Vagina (tissue), 2 donors: Measurements from ENCODE around the gene C4orf33. TPM values are rescaled to one million over a fixed set of nuclear protein-coding genes. Genes with fewer than 3 reads are reported as not detected.

ENCODE experiments used
- DNase-seq, 2 donors: peaks; one replicate each; pipeline ENCODE4 v3.0.0-alpha.2; 2017; ENCODE audit errors: extremely low spot score in 2 of 2
- H3K27ac ChIP-seq: fragments of 200-600 bp; sonication (generic); one replicate; pipeline ENCODE4 v1.5.1; 2019
- H3K27me3 ChIP-seq: fragments of 200-600 bp; sonication (generic); one replicate; pipeline ENCODE4 v1.5.1; 2019
- H3K36me3 ChIP-seq, 2 donors: fragments of 200-600 bp; sonication (generic); one replicate each; pipeline ENCODE4 v1.5.1; 2017 to 2019
- H3K4me1 ChIP-seq: fragments of 200-600 bp; sonication (generic); one replicate; pipeline ENCODE4 v1.5.1; 2019
- H3K4me3 ChIP-seq, 2 donors: fragments of 200-600 bp; sonication (generic); 1 replicate in 1 of 2; 2 replicates in 1 of 2; pipeline ENCODE4 v1.5.1; 2016 to 2019
- H3K9me3 ChIP-seq: fragments of 200-600 bp; sonication (generic); one replicate; pipeline ENCODE4 v1.5.1; 2019
- POLR2A ChIP-seq, 2 donors: fragments of 450-650 bp; IDR thresholded peaks; one replicate each; pipeline ENCODE4 v1.6.1; 2017; ENCODE audit warnings: antibody characterized with exemption in 2 of 2, mild to moderate bottlenecking in 2 of 2, moderate library complexity in 2 of 2
- POLR2AphosphoS5 ChIP-seq, 2 donors: sonication (generic); formaldehyde crosslinking; IDR thresholded peaks; one replicate each; pipeline ENCODE4 v1.9.0; 2017; ENCODE audit warnings: antibody characterized with exemption in 2 of 2, mild to moderate bottlenecking in 2 of 2, low read depth in 1 of 2; ENCODE audit not compliant: insufficient read depth in 1 of 2
- intact Hi-C: fragments of 100-400 bp; cut with DNase I; formaldehyde crosslinking; loops from one replicate; pipeline ENCODE4 v1.15.1; 2023
- total RNA-seq: library from RNA; depleted of rRNA; stranded (reverse); fragments of >200 nt; gene quantifications from one replicate; pipeline ENCODE4 v1.2.3, GENCODE V29; 2016
- TF ChIP-seq, protein P1 (sequence below), 3 experiments: fragments of 450-650 bp in 2 of 3; fragments of 200-600 bp in 1 of 3; sonication (generic) in 1 of 3; IDR thresholded peaks; one replicate each; pipeline ENCODE4 v1.5.1; 2017 to 2019; ENCODE audit warnings: antibody characterized with exemption in 3 of 3, mild to moderate bottlenecking in 2 of 3, moderate library complexity in 2 of 3

C4orf33 gene
- total RNA-seq, 1 donor from 2014 or later, result 8.8 TPM

DNA sequence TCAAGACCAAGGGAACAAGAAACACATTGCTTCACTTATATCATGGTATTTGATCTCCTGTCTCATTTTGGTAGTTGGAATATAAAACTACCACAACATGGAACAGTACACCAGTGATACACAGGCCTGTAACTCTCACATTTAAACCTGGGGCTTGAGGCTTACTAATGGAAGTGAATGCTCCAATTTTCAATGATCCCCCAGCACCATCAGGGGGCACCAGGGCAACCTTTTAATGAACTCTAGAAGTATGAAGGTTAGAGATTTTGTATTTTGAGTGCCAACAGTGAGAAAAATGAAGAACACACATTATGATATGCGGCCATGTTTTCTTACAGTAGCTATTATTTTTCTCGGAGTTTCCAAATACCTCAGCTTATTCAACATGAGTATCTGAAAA is 50.7 kb downstream of the C4orf33 start:
- TF ChIP-seq POLR2A (IDR thresholded peaks at IDR 0.05) (no peak), POLR2AphosphoS5 (IDR thresholded peaks at IDR 0.05; ENCODE audit: insufficient read depth in 1 of 2, low read depth in 1 of 2) (no peak)
- TF ChIP-seq, protein P1, sequence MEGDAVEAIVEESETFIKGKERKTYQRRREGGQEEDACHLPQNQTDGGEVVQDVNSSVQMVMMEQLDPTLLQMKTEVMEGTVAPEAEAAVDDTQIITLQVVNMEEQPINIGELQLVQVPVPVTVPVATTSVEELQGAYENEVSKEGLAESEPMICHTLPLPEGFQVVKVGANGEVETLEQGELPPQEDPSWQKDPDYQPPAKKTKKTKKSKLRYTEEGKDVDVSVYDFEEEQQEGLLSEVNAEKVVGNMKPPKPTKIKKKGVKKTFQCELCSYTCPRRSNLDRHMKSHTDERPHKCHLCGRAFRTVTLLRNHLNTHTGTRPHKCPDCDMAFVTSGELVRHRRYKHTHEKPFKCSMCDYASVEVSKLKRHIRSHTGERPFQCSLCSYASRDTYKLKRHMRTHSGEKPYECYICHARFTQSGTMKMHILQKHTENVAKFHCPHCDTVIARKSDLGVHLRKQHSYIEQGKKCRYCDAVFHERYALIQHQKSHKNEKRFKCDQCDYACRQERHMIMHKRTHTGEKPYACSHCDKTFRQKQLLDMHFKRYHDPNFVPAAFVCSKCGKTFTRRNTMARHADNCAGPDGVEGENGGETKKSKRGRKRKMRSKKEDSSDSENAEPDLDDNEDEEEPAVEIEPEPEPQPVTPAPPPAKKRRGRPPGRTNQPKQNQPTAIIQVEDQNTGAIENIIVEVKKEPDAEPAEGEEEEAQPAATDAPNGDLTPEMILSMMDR (IDR thresholded peaks at IDR 0.05), result no peak

DNA sequence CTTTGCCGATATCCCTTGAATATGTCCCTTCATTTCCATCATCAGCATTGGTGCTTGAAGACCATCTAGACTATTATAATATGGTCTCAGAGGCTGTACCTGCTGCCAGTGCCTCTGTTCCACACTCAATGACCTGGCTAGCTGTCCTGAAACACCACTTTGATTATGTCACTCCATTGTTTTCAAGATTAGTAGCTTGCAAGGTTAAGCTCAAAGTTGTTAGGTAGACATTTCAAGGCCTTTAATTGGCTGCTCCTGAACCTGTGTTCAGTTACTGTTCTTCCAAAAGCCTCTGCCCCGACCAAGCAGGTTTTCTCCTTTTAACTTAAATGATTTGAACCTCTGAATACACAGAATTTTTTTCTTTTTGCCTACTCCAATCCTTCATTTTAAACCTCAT is 52.9 kb downstream of the C4orf33 start:
- Histone ChIP-seq H3K27ac (no peak overlapping the region), H3K27me3 (no peaks in the 10 kb centered on the region), H3K4me3 (no peak overlapping the region), H3K36me3 (no peaks in the 10 kb centered on the region), H3K4me1 (no peaks in the 10 kb centered on the region), H3K9me3 (no peaks in the 10 kb centered on the region)
- TF ChIP-seq, protein P1 (IDR thresholded peaks at IDR 0.05), result no peak
- TF ChIP-seq POLR2AphosphoS5 (IDR thresholded peaks at IDR 0.05; ENCODE audit: insufficient read depth in 1 of 2, low read depth in 1 of 2) (no peak), POLR2A (IDR thresholded peaks at IDR 0.05) (no peak)
- intact Hi-C loops, result no loop called here
- DNase-seq, result no peak

More for the DNA sequence above, 50.7 kb downstream of the C4orf33 start:
- H3K27me3 ChIP-seq, result no peaks in the 10 kb centered on the region
- H3K9me3 ChIP-seq, result no peaks in the 10 kb centered on the region
- H3K27ac ChIP-seq, result no peak overlapping the region
- DNase-seq, result no peak
- H3K4me3 ChIP-seq, result no peak overlapping the region
- H3K36me3 ChIP-seq, result no peaks in the 10 kb centered on the region
- no peaks in the 10 kb centered on the region for H3K4me1 ChIP-seq
- intact Hi-C loops, result no loop called here

DNA sequence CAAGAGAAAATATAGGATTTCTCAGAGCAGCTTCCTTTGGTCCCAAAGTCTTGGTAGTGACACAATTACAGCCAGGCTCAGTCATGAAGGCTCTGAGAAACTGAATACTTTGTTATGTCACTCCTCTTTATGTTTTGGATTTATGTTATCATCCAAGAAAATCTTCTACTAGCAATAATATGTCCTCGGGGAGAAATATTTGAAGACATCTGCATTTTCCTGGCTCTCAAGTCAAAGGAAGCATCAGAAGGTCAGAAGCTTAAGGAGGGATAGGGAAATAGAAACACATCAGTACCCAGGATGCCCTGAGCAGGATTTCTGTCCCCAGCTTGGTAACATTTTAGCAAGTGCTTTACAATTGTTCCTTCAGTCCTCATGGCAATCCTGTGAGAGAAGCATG is 54.0 kb downstream of the C4orf33 start:
- intact Hi-C loops, result no loop called here

DNA sequence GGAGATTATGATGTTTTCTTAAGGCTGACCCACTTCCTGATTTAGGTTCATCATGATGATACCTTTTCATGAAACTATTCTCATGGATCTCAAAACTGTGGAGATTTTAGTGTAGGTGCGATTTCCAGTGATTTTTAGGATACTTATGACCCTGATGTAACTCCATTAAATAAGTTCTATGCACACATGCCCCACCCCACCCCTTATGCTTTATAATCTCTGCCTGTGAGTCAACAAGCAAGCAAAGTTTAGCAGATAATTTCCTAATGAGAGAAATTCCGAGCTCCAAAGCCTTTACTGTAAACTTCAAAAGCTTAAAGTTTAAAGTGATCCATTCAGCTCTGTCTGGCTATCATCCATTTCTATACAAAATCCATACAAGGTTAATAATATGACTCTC is 56.4 kb downstream of the C4orf33 start:
- no peaks in the 10 kb centered on the region for H3K27me3 ChIP-seq
- no peak overlapping the region for H3K4me3 ChIP-seq
- no peaks in the 10 kb centered on the region for H3K4me1 ChIP-seq
- no peak for TF ChIP-seq POLR2A (IDR thresholded peaks at IDR 0.05)
- TF ChIP-seq POLR2AphosphoS5 (IDR thresholded peaks at IDR 0.05; ENCODE audit: insufficient read depth in 1 of 2, low read depth in 1 of 2), result no peak
- TF ChIP-seq, protein P1 (IDR thresholded peaks at IDR 0.05), result no peak
- no peaks in the 10 kb centered on the region for H3K9me3 ChIP-seq
- H3K36me3 ChIP-seq, result no peaks in the 10 kb centered on the region
- no peak overlapping the region for H3K27ac ChIP-seq
- intact Hi-C loops, result no loop called here
- DNase-seq, result no peak

More for the DNA sequence above, 54.0 kb downstream of the C4orf33 start:
- Histone ChIP-seq H3K36me3 (no peaks in the 10 kb centered on the region), H3K27ac (no peak overlapping the region), H3K4me3 (no peak overlapping the region), H3K27me3 (no peaks in the 10 kb centered on the region), H3K4me1 (no peaks in the 10 kb centered on the region), H3K9me3 (no peaks in the 10 kb centered on the region)
- TF ChIP-seq POLR2AphosphoS5 (IDR thresholded peaks at IDR 0.05; ENCODE audit: insufficient read depth in 1 of 2, low read depth in 1 of 2), result no peak
- TF ChIP-seq, protein P1 (IDR thresholded peaks at IDR 0.05), result no peak
- no peak for TF ChIP-seq POLR2A (IDR thresholded peaks at IDR 0.05)
- no peak for DNase-seq

DNA sequence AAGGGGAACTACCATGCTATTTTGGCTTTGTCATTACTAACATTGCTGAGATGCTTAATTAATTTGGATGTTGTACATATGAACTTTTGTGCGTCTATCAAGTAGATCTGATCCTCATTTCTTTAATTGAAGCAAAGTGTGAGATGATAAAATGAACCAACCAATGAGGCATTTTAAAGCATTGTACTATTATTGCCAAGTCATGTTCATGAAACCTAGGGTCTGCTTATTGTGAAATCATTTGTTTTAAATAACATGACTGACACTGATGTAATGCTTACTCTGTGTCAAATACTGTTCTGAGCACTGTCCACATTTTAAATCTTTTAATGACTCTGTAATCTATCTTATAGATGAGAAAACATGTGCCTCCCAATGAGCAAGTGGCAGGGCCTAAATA is 57.7 kb downstream of the C4orf33 start:
- H3K27me3 ChIP-seq, result no peaks in the 10 kb centered on the region
- H3K9me3 ChIP-seq, result no peaks in the 10 kb centered on the region
- no peaks in the 10 kb centered on the region for H3K36me3 ChIP-seq
- no peaks in the 10 kb centered on the region for H3K4me1 ChIP-seq
- H3K4me3 ChIP-seq, result no peak overlapping the region
- DNase-seq, result no peak
- H3K27ac ChIP-seq, result no peak overlapping the region
- no peak for TF ChIP-seq POLR2AphosphoS5 (IDR thresholded peaks at IDR 0.05; ENCODE audit: insufficient read depth in 1 of 2, low read depth in 1 of 2)
- TF ChIP-seq POLR2A (IDR thresholded peaks at IDR 0.05), result no peak
- TF ChIP-seq, protein P1 (IDR thresholded peaks at IDR 0.05), result no peak
- intact Hi-C loops, result no loop called here
